Right lobe of liver (tissue), 4 donors: ENCODE results near the gene PEG3.

Source experiments
- CTCF ChIP-seq, 4 donors: fragments of 200-600 bp in 3 of 4; fragments of 450-650 bp in 1 of 4; IDR thresholded peaks; one replicate each; pipeline versions ENCODE4 v1.5.1 to v1.8.0; 2016 to 2022; ENCODE audit warnings: antibody characterized with exemption in 4 of 4, mild to moderate bottlenecking in 2 of 4
- POLR2A ChIP-seq: fragments of 450-650 bp; IDR thresholded peaks from one replicate; pipeline ENCODE4 v1.6.1; 2017; ENCODE audit warnings: antibody characterized with exemption, mild to moderate bottlenecking
- donor health status: DM: no; HTN: no; CAD: no.
- donor health status: DM: no; HTN: no; CAD: no.
- donor health status: DM: no; HTN: yes; CAD: no.

GRCh38 chr19:56829596-56829995 lies 10.9 kb downstream of the PEG3 start:
- no peak for TF ChIP-seq CTCF (IDR thresholded peaks at IDR 0.05)
- no peak for TF ChIP-seq POLR2A
